ENCODE data around the gene SPIN2B.
"Not testable (repeated sequence)": the region's sequence is repeated elsewhere in the genome, so short reads cannot be mapped to it uniquely, and the experiment has no call there.

Gene SPIN2B

GRCh38 chrX:57121162-57121755 lies at the start of gene SPIN2B:
SPIN2B (minus strand) TSS chrX:57121548.
- TF ChIP-seq CTCF (IDR thresholded peaks at IDR 0.05), result peak; percentile 20
- peak within 1 kb of the TSS; percentile 58 for H3K4me2 ChIP-seq (ENCODE audit: low read length)
- H3K36me3 ChIP-seq (ENCODE audit: control insufficient read depth, insufficient read depth, low read length), result no peaks in the 10 kb centered on the region
- H3K9ac ChIP-seq, result no peak within 1 kb of the TSS
- no peaks in the 10 kb centered on the region for H3K79me2 ChIP-seq
- no peaks in the 10 kb centered on the region for H3K4me1 ChIP-seq
- peak within 1 kb of the TSS; percentile 76 for H3K27ac ChIP-seq
- H2AFZ ChIP-seq, result peak within 1 kb of the TSS; percentile 79
- no peaks in the 10 kb centered on the region for H3K9me3 ChIP-seq (ENCODE audit: control insufficient read depth, low read length)
- no peaks in the 10 kb centered on the region for H3K27me3 ChIP-seq (ENCODE audit: control insufficient read depth, insufficient read depth, low read length)
- H3K4me3 ChIP-seq (ENCODE audit: low read depth, low read length), result peak within 1 kb of the TSS; percentile 59

DNA sequence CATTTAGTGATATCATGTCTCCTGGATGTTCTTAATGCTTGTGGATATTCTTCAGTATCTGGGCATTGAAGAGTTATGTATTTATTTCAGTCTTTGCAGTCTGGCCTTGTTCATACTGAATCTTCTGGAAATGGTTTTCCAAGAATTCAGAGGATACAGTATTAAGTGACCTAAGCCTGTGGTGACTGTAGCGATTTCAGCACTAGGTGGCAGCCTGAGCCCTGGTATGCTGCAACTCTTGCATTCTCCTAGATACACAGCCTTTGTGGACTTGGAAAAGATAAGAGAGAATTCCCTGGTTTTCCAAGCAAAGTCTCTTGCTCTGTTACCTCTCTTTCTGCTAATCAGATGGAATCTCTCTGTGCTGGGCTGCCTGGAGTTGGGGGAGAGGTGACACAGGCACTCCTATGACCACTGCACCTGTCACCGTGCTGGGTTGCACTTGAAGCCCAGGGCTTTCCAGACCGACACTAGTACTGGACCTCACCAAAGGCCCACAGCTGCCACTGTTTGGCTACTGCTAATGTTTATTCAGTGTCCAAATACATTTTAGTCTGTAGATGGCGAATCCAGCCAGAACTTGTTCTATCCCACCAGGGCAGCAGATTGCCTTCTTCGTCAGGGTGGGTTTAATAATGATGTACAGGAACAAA lies 35.2 kb upstream of the SPIN2B start:
- Histone ChIP-seq H3K27ac (no peak overlapping the region), H3K4me1 (no peaks in the 10 kb centered on the region), H3K4me3 (ENCODE audit: low read depth, low read length) (no peak overlapping the region), H3K4me2 (ENCODE audit: low read length) (no peak overlapping the region), H3K27me3 (ENCODE audit: control insufficient read depth, insufficient read depth, low read length) (no peaks in the 10 kb centered on the region), H3K36me3 (ENCODE audit: control insufficient read depth, insufficient read depth, low read length) (no peaks in the 10 kb centered on the region), H3K9me3 (ENCODE audit: control insufficient read depth, low read length) (no peaks in the 10 kb centered on the region), H3K9ac (no peak overlapping the region), H2AFZ (no peak overlapping the region), H3K79me2 (no peaks in the 10 kb centered on the region)
- peak; percentile 17 for TF ChIP-seq CTCF (IDR thresholded peaks at IDR 0.05)

GRCh38 chrX:57155171-57155570 lies 33.8 kb upstream of the SPIN2B start:
- Histone ChIP-seq H3K27ac (no peak overlapping the region), H3K36me3 (ENCODE audit: control insufficient read depth, insufficient read depth, low read length) (no peaks in the 10 kb centered on the region), H3K9me3 (ENCODE audit: control insufficient read depth, low read length) (no peaks in the 10 kb centered on the region), H3K27me3 (ENCODE audit: control insufficient read depth, insufficient read depth, low read length) (no peaks in the 10 kb centered on the region), H2AFZ (no peak overlapping the region), H3K79me2 (no peaks in the 10 kb centered on the region), H3K9ac (no peak overlapping the region), H3K4me3 (ENCODE audit: low read depth, low read length) (no peak overlapping the region), H3K4me2 (ENCODE audit: low read length) (no peak overlapping the region), H3K4me1 (no peaks in the 10 kb centered on the region)
- no peak for TF ChIP-seq CTCF (IDR thresholded peaks at IDR 0.05)

DNA sequence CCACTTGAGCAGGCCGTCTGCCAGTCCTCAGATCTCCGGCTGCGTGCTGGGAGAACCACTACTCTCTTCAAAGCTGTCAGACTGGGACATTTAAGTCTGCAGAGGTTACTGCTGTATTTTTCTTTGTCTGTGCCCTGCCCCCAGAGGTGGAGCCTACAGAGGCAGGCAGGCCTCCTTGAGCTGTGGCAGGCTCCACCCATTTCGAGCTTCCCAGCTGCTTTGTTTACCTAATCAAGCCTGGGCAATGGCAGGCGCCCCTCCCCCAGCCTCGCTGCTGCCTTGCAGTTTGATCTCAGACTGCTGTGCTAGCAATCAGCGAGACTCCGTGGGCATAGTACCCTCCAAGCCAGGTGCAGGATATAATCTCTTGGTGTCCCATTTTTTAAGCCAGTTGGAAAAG lies 30.9 kb upstream of the SPIN2B start:
- H2AFZ ChIP-seq; H3K4me1 ChIP-seq; H3K9ac ChIP-seq; H3K27ac ChIP-seq; H3K9me3 ChIP-seq (ENCODE audit: control insufficient read depth, low read length); H3K36me3 ChIP-seq (ENCODE audit: control insufficient read depth, insufficient read depth, low read length); H3K4me3 ChIP-seq (ENCODE audit: low read depth, low read length); H3K4me2 ChIP-seq (ENCODE audit: low read length); H3K27me3 ChIP-seq (ENCODE audit: control insufficient read depth, insufficient read depth, low read length); H3K79me2 ChIP-seq: not testable (repeated sequence)

DNA sequence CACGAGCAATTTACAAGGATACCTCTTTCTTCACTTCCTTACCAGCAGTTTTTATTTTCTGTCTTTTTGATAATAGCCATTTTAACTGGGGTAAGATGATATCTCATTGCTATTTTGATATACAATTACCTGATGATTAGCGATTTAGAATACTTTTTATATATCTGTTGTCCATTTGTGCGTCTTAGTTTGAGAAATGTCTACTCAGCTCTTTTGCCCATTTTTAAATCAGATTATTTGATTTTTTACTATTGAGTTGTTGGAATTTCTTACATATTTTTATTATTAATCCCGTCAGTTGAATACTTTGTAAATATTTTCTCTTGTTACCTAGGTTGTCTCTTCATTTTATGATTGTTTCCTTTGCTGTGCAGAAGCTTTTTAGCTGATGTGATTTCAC lies 17.3 kb upstream of the SPIN2B start:
- H3K27me3 ChIP-seq (ENCODE audit: control insufficient read depth, insufficient read depth, low read length), result no peaks in the 10 kb centered on the region
- no peak overlapping the region for H2AFZ ChIP-seq
- H3K4me3 ChIP-seq (ENCODE audit: low read depth, low read length), result no peak overlapping the region
- TF ChIP-seq CTCF (IDR thresholded peaks at IDR 0.05), result no peak
- no peaks in the 10 kb centered on the region for H3K79me2 ChIP-seq
- no peaks in the 10 kb centered on the region for H3K9me3 ChIP-seq (ENCODE audit: control insufficient read depth, low read length)
- H3K27ac ChIP-seq, result no peak overlapping the region
- H3K36me3 ChIP-seq (ENCODE audit: control insufficient read depth, insufficient read depth, low read length), result no peaks in the 10 kb centered on the region
- H3K9ac ChIP-seq, result no peak overlapping the region
- H3K4me1 ChIP-seq, result no peaks in the 10 kb centered on the region
- no peak overlapping the region for H3K4me2 ChIP-seq (ENCODE audit: low read length)
